Prostate gland (tissue), 2 donors: ENCODE data around the gene MPV17L2. TPM values are rescaled to one million over a fixed set of nuclear protein-coding genes. Genes with fewer than 3 reads are reported as not detected.

Experiments
- DNase-seq: peaks from one replicate; pipeline ENCODE4 v3.0.0-alpha.2; 2019; ENCODE audit warnings: low spot score
- H3K27ac ChIP-seq, 2 donors: fragments of 200-600 bp; sonication (generic); 2 replicates each; pipeline ENCODE4 v1.5.1; 2017 to 2019
- H3K27me3 ChIP-seq: fragments of 200-600 bp; sonication (generic); replicated peaks from 2 replicates; pipeline ENCODE4 v1.5.1; 2019; ENCODE audit not compliant: insufficient read depth
- H3K36me3 ChIP-seq, 2 donors: fragments of 200-600 bp; sonication (generic); 1 replicate in 1 of 2; 2 replicates in 1 of 2; pipeline versions ENCODE4 v1.5.1 to v1.8.1; 2017 to 2019
- H3K4me1 ChIP-seq: fragments of 200-600 bp; sonication (generic); replicated peaks from 2 replicates; pipeline ENCODE4 v1.5.1; 2019
- H3K4me3 ChIP-seq, 2 donors: fragments of 200-600 bp; sonication (generic); 2 replicates each; pipeline ENCODE4 v1.5.1; 2017 to 2019
- H3K9me3 ChIP-seq: fragments of 200-600 bp; sonication (generic); 2 replicates; pipeline ENCODE4 v1.5.1; 2017
- CTCF ChIP-seq, 4 experiments: fragments of 200-600 bp in 2 of 4; fragments of 450-650 bp in 2 of 4; sonication (generic) in 2 of 4; IDR thresholded peaks; 1 replicate in 3 of 4; 2 replicates in 1 of 4; pipeline ENCODE4 v1.5.1; 2016 to 2019; ENCODE audit warnings: antibody characterized with exemption in 4 of 4, mild to moderate bottlenecking in 2 of 4, moderate library complexity in 2 of 4
- POLR2A ChIP-seq: fragments of 450-650 bp; IDR thresholded peaks from one replicate; pipeline ENCODE4 v1.6.1; 2016; ENCODE audit warnings: antibody characterized with exemption, mild to moderate bottlenecking
- POLR2AphosphoS5 ChIP-seq: sonication (generic); formaldehyde crosslinking; IDR thresholded peaks from one replicate; pipeline ENCODE4 v1.6.1; 2017; ENCODE audit warnings: antibody characterized with exemption
- WGBS: methylation state at CpG from one replicate; pipeline ENCODE4 v1.1.5; 2018; 5-methylcytosine and 5-hydroxymethylcytosine counted together
- intact Hi-C: fragments of 100-400 bp; cut with DNase I; formaldehyde crosslinking; loops from one replicate; pipeline ENCODE4 v1.14.2; 2022
- total RNA-seq, 2 donors: library from RNA; depleted of rRNA; stranded (reverse); fragments of >200 nt; gene quantifications; one replicate each; pipeline ENCODE4 v1.1.0, GENCODE V29; 2016

MPV17L2 gene
- total RNA-seq, 2 donors from 2014 or later = 8.5 to 21.1 TPM

GRCh38 chr19:18145391-18145999 lies 47.5 kb upstream of the MPV17L2 start:
- Histone ChIP-seq H3K36me3 (peaks cover 0 to 15% of the 10 kb centered on the region in 2 donors), H3K27ac (no peak overlapping the region), H3K9me3 (no peaks in the 10 kb centered on the region), H3K4me3 (no peak overlapping the region), H3K27me3 (no peaks in the 10 kb centered on the region), H3K4me1 (no peaks in the 10 kb centered on the region)
- TF ChIP-seq POLR2A (no peak), CTCF (IDR thresholded peaks at IDR 0.05) (no peak), POLR2AphosphoS5 (no peak)
- 96% methylated on average over 16 of the region's 19 CpGs for WGBS
- intact Hi-C loops = no loop called here
- no peak for DNase-seq

- 93% methylated on average over 13 of the region's 13 CpGs for WGBS
- Histone ChIP-seq H3K27me3 (no peaks in the 10 kb centered on the region), H3K36me3 (peaks cover 0 to 15% of the 10 kb centered on the region in 2 donors), H3K4me1 (no peaks in the 10 kb centered on the region), H3K27ac (no peak overlapping the region), H3K4me3 (no peak overlapping the region), H3K9me3 (no peaks in the 10 kb centered on the region)
- intact Hi-C loops = no loop called here
- no peak for DNase-seq
- TF ChIP-seq POLR2A = no peak
- TF ChIP-seq POLR2AphosphoS5 = no peak
- TF ChIP-seq CTCF (IDR thresholded peaks at IDR 0.05) = no peak
These were observed 45.6 kb upstream of the MPV17L2 start for GRCh38 chr19:18147396-18147795.

- no peaks in the 10 kb centered on the region for H3K27me3 ChIP-seq
- no peaks in the 10 kb centered on the region for H3K9me3 ChIP-seq
- H3K4me1 ChIP-seq = peaks cover 4% of the 10 kb centered on the region
- H3K4me3 ChIP-seq = no peak overlapping the region
- H3K27ac ChIP-seq = no peak overlapping the region
- H3K36me3 ChIP-seq = peaks cover 0 to 15% of the 10 kb centered on the region in 2 donors
- intact Hi-C loops = no loop called here
- TF ChIP-seq POLR2AphosphoS5 (no peak), CTCF (IDR thresholded peaks at IDR 0.05) (no peak), POLR2A (no peak)
- WGBS = 87% methylated on average over 11 of the region's 16 CpGs
- no peak for DNase-seq
These were observed 43.4 kb upstream of the MPV17L2 start for GRCh38 chr19:18149596-18149975.

- intact Hi-C loops = loop anchor here (5.0 to 10.0 kb wide), 2 partner anchors 34 to 146 kb away; partner anchors contain the start of gene ARRDC2
- Histone ChIP-seq H3K4me1 (peaks cover 6% of the 10 kb centered on the region), H3K27ac (no peak overlapping the region), H3K9me3 (no peaks in the 10 kb centered on the region), H3K27me3 (no peaks in the 10 kb centered on the region), H3K4me3 (no peak overlapping the region), H3K36me3 (peaks cover 0 to under 1% of the 10 kb centered on the region in 2 donors)
- TF ChIP-seq POLR2A = no peak
- no peak for TF ChIP-seq CTCF (IDR thresholded peaks at IDR 0.05)
- no peak for TF ChIP-seq POLR2AphosphoS5
- 85% methylated on average over 18 of the region's 18 CpGs for WGBS
- no peak for DNase-seq
These were observed 42.0 kb upstream of the MPV17L2 start for GRCh38 chr19:18150776-18151624.
